Kidney (tissue), 14 donors: Measurements from ENCODE around the gene KRT40. TPM values are rescaled to one million over a fixed set of nuclear protein-coding genes. Genes with fewer than 3 reads are reported as not detected.
A peak's percentile ranks its signal among the peaks of the same experiment; 100 is the strongest.

Source experiments
- DNase-seq, 5 donors: peaks; one replicate each; pipeline ENCODE4 v3.0.0-alpha.2; 2013 to 2020
- FAIRE-seq: peaks from 2 replicates; lab custom pipeline; 2012; peaks lifted over from hg19 to GRCh38; lab: Jason Lieb, UNC
- H3K27ac ChIP-seq, 2 donors: one replicate each; pipeline ENCODE4 v1.7.0; 2013; ENCODE audit warnings: low read depth in 2 of 2, low read length in 2 of 2, inconsistent platforms in 1 of 2
- H3K27me3 ChIP-seq: one replicate; pipeline ENCODE4 v1.7.1; 2013; ENCODE audit warnings: low read length, inconsistent platforms; ENCODE audit not compliant: control insufficient read depth, insufficient read depth
- H3K36me3 ChIP-seq, 3 donors: one replicate each; pipeline versions ENCODE4 v1.7.0 to v1.7.1; 2013; ENCODE audit warnings: low read length in 3 of 3, control low read depth in 1 of 3, inconsistent platforms in 1 of 3; ENCODE audit not compliant: insufficient read depth in 3 of 3, control insufficient read depth in 2 of 3
- H3K4me1 ChIP-seq, 3 donors: one replicate each; pipeline versions ENCODE4 v1.7.0 to v1.7.1; 2013; ENCODE audit warnings: low read length in 3 of 3, inconsistent platforms in 1 of 3, low read depth in 1 of 3; ENCODE audit not compliant: control insufficient read depth in 2 of 3, insufficient read depth in 2 of 3
- H3K4me3 ChIP-seq, 3 donors: one replicate each; pipeline versions ENCODE4 v1.7.0 to v1.8.1; 2013; ENCODE audit warnings: low read length in 3 of 3, control low read depth in 1 of 3, inconsistent platforms in 1 of 3
- H3K9ac ChIP-seq, 3 donors: one replicate each; pipeline versions ENCODE4 v1.7.0 to v1.7.1; 2013; ENCODE audit warnings: low read length in 3 of 3, control low read depth in 1 of 3, inconsistent platforms in 1 of 3
- H3K9me3 ChIP-seq, 3 donors: one replicate each; pipeline versions ENCODE4 v1.7.0 to v1.7.1; 2013; ENCODE audit warnings: low read length in 3 of 3, control low read depth in 1 of 3, inconsistent platforms in 1 of 3; ENCODE audit not compliant: control insufficient read depth in 2 of 3, insufficient read depth in 1 of 3
- intact Hi-C: fragments of 100-400 bp; cut with DNase I; formaldehyde crosslinking; loops from one replicate; pipeline ENCODE4 v1.11.1; 2022
- polyA plus RNA-seq: library from polyadenylated mRNA; stranded (reverse); fragments of 350-450 nt; fragmentation: Illumina TruSeq; extraction: RNeasy Lipid Tissue Mini Kit (QIAGEN cat#74804); gene quantifications from one replicate; pipeline ENCODE4 v1.2.3, GENCODE V29; 2014; ENCODE audit warnings: low read depth, low replicate concordance; ENCODE audit not compliant: insufficient read depth
- total RNA-seq: library from RNA; stranded (reverse); fragmentation: NEBNext Ultra II Directional; extraction: Animal tissue kit (Norgen Biotek cat#: 25700); gene quantifications from one replicate; pipeline ENCODE4 v1.2.1, GENCODE V29; 2021
- TF ChIP-seq, protein P1 (sequence below): IDR thresholded peaks from 3 replicates; pipeline ENCODE4 v1.5.1; 2012; ENCODE audit warnings: mild to moderate bottlenecking, moderate library complexity, borderline replicate concordance; ENCODE audit not compliant: insufficient read depth; ENCODE audit errors: extremely low read depth
- donor health status: control.
- donor health status: control.
- donor health status: control.
- donor health status: control.
- donor health status: control.
- donor health status: DM: yes; HTN: yes; CAD: no.
- donor health status: Normal renal cell carcinoma (clear cell type).

Gene KRT40
- total and polyA plus RNA-seq, 2 donors from 2014 or later = not detected

DNA sequence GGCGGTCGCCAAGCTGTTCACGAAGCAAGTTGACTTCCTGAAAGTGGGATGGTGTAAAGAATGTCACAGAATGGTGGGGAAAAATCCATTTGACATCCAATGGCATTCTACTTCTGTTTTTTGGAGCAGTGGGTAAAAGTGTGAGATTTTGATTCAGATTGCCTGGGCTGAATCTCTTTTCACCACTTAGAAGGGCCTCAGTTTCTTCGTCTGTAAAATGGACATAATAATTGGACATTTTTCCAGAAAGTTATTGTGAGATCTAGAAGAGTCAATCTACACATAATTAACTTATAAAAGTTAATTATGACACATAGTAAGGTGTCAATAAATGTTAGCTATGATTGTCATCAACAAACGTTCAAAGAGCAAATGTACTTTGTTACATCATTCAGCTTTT, 3.0 kb downstream of the KRT40 start:
- FAIRE-seq (no peak), DNase-seq (no peak)
- Histone ChIP-seq H3K4me1 (no peaks in the 10 kb centered on the region), H3K9ac (no peak overlapping the region), H3K9me3 (no peaks in the 10 kb centered on the region), H3K4me3 (no peak overlapping the region), H3K27me3 (no peaks in the 10 kb centered on the region), H3K36me3 (no peaks in the 10 kb centered on the region), H3K27ac (no peak overlapping the region)
- intact Hi-C loops = no loop called here
- TF ChIP-seq, protein P1, sequence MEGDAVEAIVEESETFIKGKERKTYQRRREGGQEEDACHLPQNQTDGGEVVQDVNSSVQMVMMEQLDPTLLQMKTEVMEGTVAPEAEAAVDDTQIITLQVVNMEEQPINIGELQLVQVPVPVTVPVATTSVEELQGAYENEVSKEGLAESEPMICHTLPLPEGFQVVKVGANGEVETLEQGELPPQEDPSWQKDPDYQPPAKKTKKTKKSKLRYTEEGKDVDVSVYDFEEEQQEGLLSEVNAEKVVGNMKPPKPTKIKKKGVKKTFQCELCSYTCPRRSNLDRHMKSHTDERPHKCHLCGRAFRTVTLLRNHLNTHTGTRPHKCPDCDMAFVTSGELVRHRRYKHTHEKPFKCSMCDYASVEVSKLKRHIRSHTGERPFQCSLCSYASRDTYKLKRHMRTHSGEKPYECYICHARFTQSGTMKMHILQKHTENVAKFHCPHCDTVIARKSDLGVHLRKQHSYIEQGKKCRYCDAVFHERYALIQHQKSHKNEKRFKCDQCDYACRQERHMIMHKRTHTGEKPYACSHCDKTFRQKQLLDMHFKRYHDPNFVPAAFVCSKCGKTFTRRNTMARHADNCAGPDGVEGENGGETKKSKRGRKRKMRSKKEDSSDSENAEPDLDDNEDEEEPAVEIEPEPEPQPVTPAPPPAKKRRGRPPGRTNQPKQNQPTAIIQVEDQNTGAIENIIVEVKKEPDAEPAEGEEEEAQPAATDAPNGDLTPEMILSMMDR = no peak

DNA sequence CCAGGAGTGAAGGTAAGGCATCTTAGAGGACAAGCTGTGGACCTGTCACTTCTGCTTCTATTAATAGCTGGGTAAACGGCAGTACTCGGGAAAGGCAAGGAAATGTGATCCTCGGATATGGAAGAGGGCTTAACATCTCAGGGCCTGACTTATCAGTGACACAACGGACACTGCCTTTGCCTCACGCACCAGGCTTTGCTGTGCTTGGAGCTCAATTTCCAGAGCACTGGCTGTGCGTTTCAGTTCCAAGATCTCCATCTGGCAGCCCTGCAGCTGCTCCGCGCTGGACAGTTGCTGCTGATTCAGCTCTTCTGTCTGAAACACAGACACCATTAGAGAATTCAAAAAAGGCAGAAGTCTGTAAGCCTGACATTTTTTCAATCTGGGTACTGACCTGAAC, 3.5 kb downstream of the KRT40 start:
- Histone ChIP-seq H3K9me3 (no peaks in the 10 kb centered on the region), H3K4me3 (no peak overlapping the region), H3K9ac (no peak overlapping the region), H3K27ac (no peak overlapping the region), H3K36me3 (no peaks in the 10 kb centered on the region), H3K4me1 (no peaks in the 10 kb centered on the region), H3K27me3 (no peaks in the 10 kb centered on the region)
- no peak for FAIRE-seq
- intact Hi-C loops = no loop called here
- DNase-seq = peak in 3 of 5 donors; percentile 21 to 69 (median 50)
- TF ChIP-seq, protein P1 = no peak

DNA sequence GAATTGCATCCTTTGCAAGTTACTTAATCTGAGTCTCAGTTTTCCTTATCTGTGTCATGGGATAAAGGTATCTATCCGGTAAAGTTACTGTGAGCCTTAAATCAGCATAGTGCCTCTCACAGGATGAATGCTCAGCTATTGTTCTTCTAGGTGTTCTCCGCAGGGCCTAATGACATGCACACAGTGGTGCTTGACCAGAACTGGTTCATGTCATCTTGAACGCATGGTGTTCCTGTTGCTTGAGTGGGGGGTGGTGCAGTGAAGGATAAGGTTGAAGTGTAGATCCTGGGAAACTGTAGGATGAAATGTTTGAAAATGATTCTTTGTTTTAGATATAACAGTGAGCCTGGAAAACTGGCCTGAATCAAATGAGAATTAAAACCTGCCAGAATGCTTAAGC, 4.0 kb downstream of the KRT40 start:
- Histone ChIP-seq H3K9ac (no peak overlapping the region), H3K4me1 (no peaks in the 10 kb centered on the region), H3K27ac (no peak overlapping the region), H3K27me3 (no peaks in the 10 kb centered on the region), H3K36me3 (no peaks in the 10 kb centered on the region), H3K9me3 (no peaks in the 10 kb centered on the region), H3K4me3 (no peak overlapping the region)
- intact Hi-C loops = no loop called here
- TF ChIP-seq, protein P1 = no peak
- DNase-seq = no peak
- no peak for FAIRE-seq

DNA sequence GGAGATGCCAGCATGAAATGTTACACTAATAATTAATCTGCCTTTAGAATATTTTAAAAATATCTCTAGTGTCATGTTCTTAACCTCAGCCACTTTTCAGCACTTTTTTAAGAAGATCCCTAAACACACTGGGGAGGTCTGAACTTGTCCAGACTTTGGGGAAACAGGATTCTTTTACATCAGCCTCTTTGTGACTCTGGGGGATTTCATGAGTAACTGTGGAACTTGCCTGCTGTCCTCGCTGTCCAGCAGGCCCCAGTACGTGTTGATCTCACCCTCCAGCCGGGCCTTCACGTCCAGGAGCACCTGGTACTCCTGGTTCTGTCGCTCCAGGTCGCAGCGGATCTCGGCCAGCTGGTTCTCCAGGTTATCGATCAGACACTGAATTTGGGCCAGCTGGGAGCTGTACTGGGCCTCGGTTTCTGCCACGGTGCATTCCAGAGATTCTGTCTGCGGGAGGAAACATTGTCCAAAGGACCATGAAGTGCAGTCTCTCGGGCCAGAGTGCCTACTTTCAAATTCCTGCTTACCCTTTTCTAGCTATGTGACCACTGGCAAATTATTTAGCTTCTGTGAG, 5.5 kb downstream of the KRT40 start:
- Histone ChIP-seq H3K9ac (no peak overlapping the region), H3K4me3 (no peak overlapping the region), H3K9me3 (no peaks in the 10 kb centered on the region), H3K4me1 (no peaks in the 10 kb centered on the region), H3K27me3 (no peaks in the 10 kb centered on the region), H3K36me3 (no peaks in the 10 kb centered on the region), H3K27ac (no peak overlapping the region)
- FAIRE-seq (no peak), DNase-seq (no peak)
- intact Hi-C loops = no loop called here
- TF ChIP-seq, protein P1 = no peak
